ENCODE measurements around the gene CTNNA2.

- TF ChIP-seq CTCF (IDR thresholded peaks at IDR 0.05) (no peak), ZFX (IDR thresholded peaks at IDR 0.05; ENCODE audit: borderline replicate concordance) (no peak)
Measured at GRCh38 chr2:80560326-80560725, 1047.5 kb downstream of the CTNNA2 start.

All from 22Rv1 (cell line).